D341Med (cell line): ENCODE results near the gene MYOC.
"Not testable (repeated sequence)": the region's sequence is repeated elsewhere in the genome, so short reads cannot be mapped to it uniquely, and the experiment has no call there.

Experiments
- DNase-seq: peaks from one replicate; pipeline ENCODE4 v3.0.0; 2012; ENCODE audit warnings: low spot score

Gene MYOC

DNA sequence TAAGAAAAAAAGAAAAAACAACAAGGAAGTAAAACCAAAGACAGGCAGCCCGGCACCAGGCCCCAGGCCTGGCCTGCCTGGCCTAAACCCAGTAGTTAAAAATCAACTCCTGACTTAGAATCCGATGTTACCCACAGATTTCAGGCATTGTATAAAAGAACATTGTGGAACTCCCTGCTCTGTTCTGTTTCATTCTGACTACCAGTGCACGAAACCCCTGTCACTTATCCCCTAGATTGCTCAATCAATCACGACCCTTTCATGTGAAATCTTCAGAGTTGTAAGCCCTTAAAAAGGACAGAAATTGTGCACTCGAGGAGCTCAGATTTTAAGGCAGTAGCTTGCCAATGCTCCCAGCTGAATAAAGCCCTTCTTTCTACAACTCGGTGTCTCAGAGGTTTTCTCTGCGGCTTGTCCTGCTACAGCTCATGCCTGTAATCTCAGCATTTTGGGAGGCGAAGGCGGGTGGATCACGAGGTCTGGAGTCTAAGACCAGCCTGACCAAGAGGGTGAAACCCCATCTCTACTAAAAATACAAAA, 46.0 kb downstream of the MYOC start:
- DNase-seq, result no peak

DNA sequence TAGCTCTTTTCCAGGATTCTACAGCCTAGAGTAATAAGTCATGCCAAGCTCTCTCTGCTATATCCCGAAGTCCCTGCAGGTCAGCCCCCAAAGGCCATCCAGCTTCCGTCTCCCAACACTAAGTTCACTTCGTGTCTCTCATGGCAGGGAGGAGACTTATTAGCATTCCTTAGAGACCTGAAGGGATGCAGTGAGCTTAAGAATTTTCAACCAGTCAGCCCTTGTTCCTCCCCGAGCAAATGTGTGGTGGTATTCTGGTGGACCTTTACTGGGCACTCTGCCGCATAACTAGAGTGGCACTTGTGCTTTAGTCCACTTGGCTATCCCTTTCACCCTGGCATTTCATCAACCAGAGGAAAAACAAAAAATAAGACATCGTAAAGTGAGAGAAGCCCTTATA, 49.4 kb downstream of the MYOC start:
- not testable (repeated sequence) for DNase-seq

DNA sequence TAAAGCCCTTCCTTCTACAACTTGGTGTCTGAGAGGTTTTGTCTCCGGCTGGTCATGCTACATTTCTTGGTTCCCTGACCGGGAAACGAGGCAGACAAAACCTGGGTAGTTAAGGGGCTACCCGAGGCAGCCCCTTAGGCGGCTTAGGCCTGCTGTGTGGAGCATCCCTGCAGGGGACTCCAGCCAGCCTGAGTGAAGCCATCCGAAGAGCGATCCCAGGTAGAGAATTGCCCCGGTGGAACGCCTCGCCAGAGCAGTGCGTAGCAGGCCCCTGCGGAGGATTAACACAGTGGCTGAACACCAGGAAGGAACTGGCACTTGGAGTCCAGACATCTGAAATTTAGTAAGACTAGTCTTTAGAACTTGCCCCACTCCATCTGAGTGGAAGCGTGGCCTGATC, 51.6 kb downstream of the MYOC start:
- no peak for DNase-seq

DNA sequence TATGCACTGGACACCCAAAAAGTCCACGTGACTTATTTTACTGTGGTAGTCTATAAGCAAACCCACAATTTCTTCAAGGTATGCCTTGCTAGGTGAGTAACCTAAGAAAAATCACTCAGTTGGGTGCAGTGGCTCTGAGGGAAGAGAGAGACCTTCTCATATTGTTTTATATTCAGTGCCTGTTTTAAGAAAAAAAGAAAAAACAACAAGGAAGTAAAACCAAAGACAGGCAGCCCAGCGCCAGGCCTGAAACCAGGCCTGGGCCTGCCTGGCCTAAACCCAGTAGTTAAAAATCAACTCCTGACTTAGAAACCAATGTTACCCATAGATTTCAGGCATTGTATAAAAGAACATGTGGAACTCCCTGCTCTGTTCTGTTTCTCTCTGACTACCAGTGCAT, 52.2 kb downstream of the MYOC start:
- DNase-seq, result not testable (repeated sequence)

DNA sequence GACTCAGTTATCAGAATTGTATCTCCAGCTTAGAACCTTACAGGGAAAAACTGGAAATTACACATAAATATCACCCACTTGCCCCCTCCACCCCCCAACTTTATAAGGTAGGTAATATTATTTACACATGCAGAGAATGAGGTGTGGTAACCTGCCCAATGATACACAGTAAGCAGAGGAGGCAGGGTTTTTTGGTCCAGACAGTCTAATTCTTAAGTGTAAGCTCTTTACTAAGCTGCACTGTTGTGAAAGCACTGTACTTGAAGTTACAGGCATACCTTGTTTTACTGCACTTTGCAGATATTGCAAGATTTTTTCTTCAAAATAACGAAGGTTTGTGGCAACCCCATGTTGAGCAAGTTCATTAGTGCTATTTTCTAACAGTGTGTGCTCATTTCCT, 55.3 kb downstream of the MYOC start:
- no peak for DNase-seq

DNA sequence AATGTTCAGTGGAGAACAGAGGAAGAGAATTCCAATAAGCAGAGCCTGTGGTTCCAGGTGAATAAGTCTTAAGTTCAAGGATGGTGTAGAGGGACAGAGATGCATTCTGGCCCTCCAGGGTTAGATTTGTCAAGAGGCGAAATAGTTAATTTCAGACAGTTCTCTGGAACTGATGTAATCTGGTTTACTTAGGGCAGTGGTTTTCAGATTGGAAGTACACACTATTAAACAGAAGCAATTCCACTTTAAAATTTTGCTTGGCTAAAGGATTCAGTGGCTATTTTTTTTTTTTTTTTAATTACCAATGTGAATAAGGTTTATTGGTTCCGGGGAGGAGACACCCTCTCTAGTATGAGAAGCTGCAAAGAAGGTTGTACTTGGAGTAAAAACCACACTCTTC, 55.8 kb downstream of the MYOC start:
- no peak for DNase-seq

DNA sequence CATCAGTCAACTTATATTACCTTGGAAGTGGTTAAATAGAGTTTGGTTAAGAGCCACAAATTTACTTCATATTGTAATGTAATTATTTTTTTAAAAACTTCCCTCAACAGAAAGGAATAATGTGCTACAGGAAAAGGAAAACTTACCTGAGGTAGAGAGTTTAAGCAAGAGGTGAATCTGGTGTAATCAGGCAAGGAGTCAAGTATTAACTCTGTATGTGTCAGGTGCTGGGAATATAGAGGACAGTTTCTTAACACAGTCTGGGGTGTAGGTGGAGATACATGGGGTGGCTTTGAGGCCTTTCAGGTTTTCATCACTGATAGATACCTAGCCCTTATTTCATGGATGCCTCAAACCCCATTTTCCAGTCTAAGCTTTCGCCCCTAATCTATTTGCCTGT, 56.4 kb downstream of the MYOC start:
- no peak for DNase-seq

DNA sequence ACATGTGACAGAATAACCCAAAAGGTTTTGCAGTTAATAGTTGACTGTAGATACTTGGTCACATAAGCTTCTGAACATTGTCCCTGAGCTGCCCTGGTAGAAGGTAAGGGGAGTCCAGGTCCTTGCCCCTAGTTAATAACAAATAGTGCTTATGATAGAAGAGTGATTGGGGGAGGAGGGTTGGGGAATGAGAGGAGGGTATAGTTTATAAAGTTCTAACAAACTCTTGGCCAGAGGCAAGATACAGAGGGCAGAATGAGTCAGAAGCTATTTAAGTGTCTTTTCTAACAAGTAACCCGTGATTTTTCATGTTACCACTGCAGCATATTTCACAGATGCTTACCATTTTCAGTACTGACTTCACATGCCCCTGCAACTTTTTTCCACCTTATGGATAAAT, 57.2 kb downstream of the MYOC start:
- DNase-seq, result no peak

DNA sequence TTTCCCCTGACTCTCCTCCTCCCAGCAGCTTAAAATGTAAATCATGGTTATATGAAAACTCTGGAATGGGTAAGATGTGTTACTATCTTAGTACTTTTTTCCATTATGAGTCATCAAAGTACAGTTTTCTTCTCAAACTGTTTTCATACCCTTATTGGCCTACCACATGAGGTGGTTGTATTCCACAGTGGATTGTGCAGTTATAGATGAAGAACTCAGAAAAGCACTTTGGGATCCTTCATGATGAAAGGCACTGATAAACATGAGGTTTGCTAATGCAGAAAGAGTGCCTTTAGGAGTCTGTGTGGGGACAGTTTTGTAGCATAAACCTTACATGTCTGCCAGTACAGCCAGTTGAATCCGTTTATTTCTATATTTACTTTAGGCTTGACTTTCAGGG, 62.5 kb downstream of the MYOC start:
- DNase-seq, result no peak

DNA sequence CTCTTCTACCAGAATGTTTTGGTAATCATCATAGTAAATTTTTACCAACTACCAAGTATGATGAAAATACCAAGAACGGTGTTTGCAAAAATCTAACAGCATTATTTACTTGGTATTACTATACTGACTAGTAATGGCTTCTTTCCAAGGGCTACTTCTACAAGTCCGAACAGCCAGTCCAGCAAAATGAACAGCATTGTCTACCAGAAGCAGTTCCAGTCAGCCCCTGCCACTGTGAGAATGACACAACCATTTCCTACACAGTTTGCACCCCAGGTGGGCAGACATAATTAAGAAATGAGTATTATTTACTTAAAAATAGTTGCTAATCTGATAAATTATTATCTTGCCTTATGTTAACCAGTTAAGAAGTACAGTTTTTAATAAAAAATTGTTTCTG, 64.3 kb downstream of the MYOC start:
- no peak for DNase-seq

DNA sequence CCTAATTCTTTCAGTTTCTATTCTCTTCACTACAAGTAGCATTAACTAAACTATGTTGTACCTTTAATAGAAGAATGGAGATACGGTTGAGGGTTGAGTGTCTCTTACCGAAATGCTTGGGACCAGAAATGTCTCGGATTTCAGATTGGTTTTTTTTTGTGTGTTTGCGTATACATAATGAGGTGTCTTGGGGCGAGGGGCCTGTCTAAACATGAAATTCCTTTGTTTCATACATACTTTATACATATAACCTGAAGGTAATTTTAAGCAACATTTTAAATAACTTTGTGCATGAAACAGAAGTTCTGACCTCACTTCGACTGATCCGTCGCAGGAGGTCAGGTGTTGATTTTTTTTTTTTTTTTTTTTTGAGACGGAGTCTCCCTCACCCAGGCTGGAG, 66.8 kb downstream of the MYOC start:
- no peak for DNase-seq
